Endothelial cell of umbilical vein (primary cell): ENCODE results near the gene DYRK1A. TPM values are rescaled to one million over a fixed set of nuclear protein-coding genes. Genes with fewer than 3 reads are reported as not detected.

Experiments used
- BruUV-seq: library from RNA; stranded (reverse); fragments of 400-500 nt; replicated peaks from 2 replicates; lab custom pipeline; 2021; lab: Mats Ljungman, UMichigan
- CTCF ChIA-PET: fragments of 300-600, 350-600 bp; sonication (Branson Sonifier 250); formaldehyde crosslinking; loops from one replicate; lab custom pipeline; 2021; ENCODE audit warnings: antibody characterized with exemption, inconsistent platforms; lab: Charles Lee
- POLR2A ChIA-PET: fragments of 300-600, 350-600 bp; sonication (Branson Sonifier 250); formaldehyde crosslinking; loops from one replicate; lab custom pipeline; 2021; ENCODE audit warnings: antibody characterized with exemption, inconsistent platforms; lab: Charles Lee
- DNase-seq: peaks from one replicate; pipeline ENCODE4 v3.0.0-alpha.2; 2011; ENCODE audit warnings: low read depth, low spot score
- FAIRE-seq: peaks from 2 replicates; lab custom pipeline; 2011; peaks lifted over from hg19 to GRCh38; lab: Jason Lieb, UNC
- H2AFZ ChIP-seq: 2 replicates; pipeline ENCODE4 v1.6.0; 2012; ENCODE audit warnings: low read depth, low read length, control low read depth, inconsistent platforms
- H3K27ac ChIP-seq: 2 replicates; pipeline ENCODE4 v1.5.1; 2011; ENCODE audit warnings: low read depth, mild to moderate bottlenecking, control low read depth, low read length, moderate library complexity; ENCODE audit not compliant: insufficient read depth
- H3K27me3 ChIP-seq, 2 experiments: 2 replicates each; pipeline versions ENCODE4 v1.6.0 to v1.6.1; 2011; ENCODE audit warnings: low read length in 2 of 2, mixed read lengths in 1 of 2; ENCODE audit not compliant: control insufficient read depth in 2 of 2, insufficient read depth in 2 of 2
- H3K36me3 ChIP-seq, 2 experiments: 2 replicates in 1 of 2; 3 replicates in 1 of 2; pipeline ENCODE4 v1.5.1; 2011; ENCODE audit warnings: low read length in 2 of 2, mild to moderate bottlenecking in 1 of 2, moderate library complexity in 1 of 2; ENCODE audit not compliant: control insufficient read depth in 2 of 2, insufficient read depth in 2 of 2; ENCODE audit errors: extremely low read depth in 1 of 2
- H3K4me1 ChIP-seq: 3 replicates; pipeline ENCODE4 v1.5.1; 2011; ENCODE audit warnings: mild to moderate bottlenecking, low read length; ENCODE audit not compliant: control insufficient read depth, insufficient read depth; ENCODE audit errors: extremely low read depth
- H3K4me2 ChIP-seq: 2 replicates; pipeline ENCODE4 v1.6.1; 2011; ENCODE audit warnings: low read length, control low read depth, mixed read lengths; ENCODE audit not compliant: insufficient read depth
- H3K4me3 ChIP-seq, 3 experiments: fragments of 200-600 bp in 1 of 3; sonication (generic), shearing (Covaris generic) in 1 of 3; replicated peaks in 1 of 3; 2 replicates each; pipeline ENCODE4 v1.5.1; 2011 to 2016; ENCODE audit warnings: control low read depth in 3 of 3, low read length in 3 of 3, mild to moderate bottlenecking in 2 of 3, inconsistent platforms in 1 of 3, low read depth in 1 of 3, moderate library complexity in 1 of 3; ENCODE audit not compliant: insufficient read depth in 1 of 3
- H3K79me2 ChIP-seq: 2 replicates; pipeline ENCODE4 v1.6.0; 2012; ENCODE audit warnings: low read length, inconsistent platforms; ENCODE audit not compliant: control insufficient read depth, insufficient read depth
- H3K9ac ChIP-seq: replicated peaks from 2 replicates; pipeline ENCODE3; 2011; ENCODE audit warnings: low read length, control low read depth; ENCODE audit not compliant: insufficient read depth; ENCODE audit errors: extremely low read depth
- H3K9me1 ChIP-seq: replicated peaks from 3 replicates; pipeline ENCODE4 v1.6.0; 2011; ENCODE audit warnings: mild to moderate bottlenecking, low read length; ENCODE audit not compliant: control insufficient read depth, insufficient read depth; ENCODE audit errors: extremely low read depth
- H3K9me3 ChIP-seq: replicated peaks from 2 replicates; pipeline ENCODE4 v1.5.1; 2012; ENCODE audit warnings: low read length, inconsistent platforms; ENCODE audit not compliant: control insufficient read depth, insufficient read depth
- H4K20me1 ChIP-seq: replicated peaks from 2 replicates; pipeline ENCODE3; 2011; ENCODE audit warnings: mild to moderate bottlenecking, low read length; ENCODE audit not compliant: control insufficient read depth, insufficient read depth; ENCODE audit errors: extremely low read depth
- CTCF ChIP-seq, 2 donors: IDR thresholded peaks; 1 replicate in 1 of 2; 2 replicates in 1 of 2; pipeline ENCODE4 v1.5.1; 2011; ENCODE audit warnings: low read length in 2 of 2, mild to moderate bottlenecking in 2 of 2, moderate library complexity in 2 of 2, control low read depth in 1 of 2, inconsistent platforms in 1 of 2, low read depth in 1 of 2; ENCODE audit not compliant: insufficient read depth in 1 of 2; ENCODE audit errors: extremely low read depth in 1 of 2
- EZH2 ChIP-seq: IDR thresholded peaks from 2 replicates; pipeline ENCODE4 v1.6.1; 2012; ENCODE audit warnings: borderline replicate concordance, low read depth, mild to moderate bottlenecking, moderate library complexity, low read length, inconsistent platforms; ENCODE audit not compliant: severe bottlenecking
- FOS ChIP-seq: IDR thresholded peaks from 2 replicates; pipeline ENCODE4 v1.6.1; 2011; ENCODE audit warnings: mild to moderate bottlenecking, low read length, moderate library complexity, borderline replicate concordance; ENCODE audit not compliant: insufficient read depth
- GATA2 ChIP-seq: IDR thresholded peaks from 2 replicates; pipeline ENCODE4 v1.7.0; 2011; ENCODE audit warnings: low read depth, mild to moderate bottlenecking, moderate library complexity, mixed read lengths, low read length; ENCODE audit not compliant: insufficient read length, insufficient read depth
- JUN ChIP-seq: IDR thresholded peaks from 2 replicates; pipeline ENCODE4 v1.6.1; 2011; ENCODE audit warnings: borderline replicate concordance, low read depth; ENCODE audit not compliant: insufficient read length, insufficient read depth
- MAX ChIP-seq: IDR thresholded peaks from 2 replicates; pipeline ENCODE4 v1.6.1; 2011; ENCODE audit not compliant: insufficient read depth, insufficient read length
- MYC ChIP-seq: IDR thresholded peaks from one replicate; pipeline ENCODE4 v1.6.1; 2011; ENCODE audit warnings: mild to moderate bottlenecking, low read depth, low read length
- POLR2A ChIP-seq: IDR thresholded peaks from 2 replicates; pipeline ENCODE4 v1.6.1; 2012; ENCODE audit warnings: low read depth, mild to moderate bottlenecking, control low read depth, low read length
- POLR2AphosphoS5 ChIP-seq: IDR thresholded peaks from 2 replicates; pipeline ENCODE4 v1.6.1; 2012; ENCODE audit warnings: low read depth, mild to moderate bottlenecking, control low read depth, low read length, moderate library complexity; ENCODE audit not compliant: insufficient read depth
- dilution Hi-C: fragments of 300-500 bp; cut with MboI; formaldehyde crosslinking; loops from one replicate; pipeline ENCODE4 v1.15.0; 2019; ENCODE audit warnings: low sequenced_read_pairs; ENCODE audit not compliant: extremely low pct_ligation_motif_present
- intact Hi-C: fragments of 100-400 bp; cut with micrococcal nuclease; formaldehyde crosslinking; loops from one replicate; pipeline ENCODE4 v1.10.0; 2022
- polyA plus RNA-seq, 4 experiments: library from polyadenylated mRNA; depleted of rRNA in 3 of 4; stranded (reverse) in 3 of 4; unstranded in 1 of 4; fragments of >200 nt; gene quantifications; 2 replicates each; pipeline versions ENCODE4 v1.2.1 to v1.2.3, GENCODE V29; 2011 to 2012; ENCODE audit warnings: missing spikeins in 1 of 4
- total RNA-seq: library from RNA; stranded (reverse); gene quantifications from 2 replicates; pipeline ENCODE4 v1.2.3, GENCODE V29; 2021

The DYRK1A gene
- total and polyA plus RNA-seq, 2 donors (not counting 3 experiments of a cell fraction or from before 2014, with no cell fraction given) = 51.8 to 53.7 TPM

GRCh38 chr21:37341254-37341960 lies 25.2 kb upstream of the DYRK1A start:
- no peak for FAIRE-seq
- Histone ChIP-seq H3K36me3 (no peaks in the 10 kb centered on the region), H3K4me3 (peak overlapping the region in 1 of 3 experiments; percentile 19), H3K79me2 (no peaks in the 10 kb centered on the region), H4K20me1 (no peaks in the 10 kb centered on the region), H3K9ac (peak overlapping the region; percentile 48), H3K9me3 (no peaks in the 10 kb centered on the region), H3K4me1 (peaks cover 36% of the 10 kb centered on the region), H3K27me3 (no peaks in the 10 kb centered on the region), H2AFZ (peak overlapping the region; percentile 35), H3K9me1 (no peaks in the 10 kb centered on the region), H3K4me2 (peak overlapping the region; percentile 69), H3K27ac (peak overlapping the region; percentile 85)
- intact Hi-C loops = loop anchor here (1.0 kb wide), 2 partner anchors 17 to 74 kb away; partner anchors contain the start of gene VPS26C
- POLR2A ChIA-PET = no interaction called here
- dilution Hi-C loops = no loop called here
- DNase-seq = peak; percentile 62
- CTCF ChIA-PET = interaction anchor here (1.0 kb wide), 1 partner anchor 17 kb away, joined by 3 read pairs; no protein-coding TSS in a partner anchor
- TSS peak; percentile 65 for BruUV-seq
- no peak for TF ChIP-seq GATA2
- TF ChIP-seq JUN = peak; percentile 27
- TF ChIP-seq EZH2 = no peak
- TF ChIP-seq FOS = peak; percentile 16

- H3K79me2 ChIP-seq = no peaks in the 10 kb centered on the region
- intact Hi-C loops = no loop called here
- POLR2A ChIA-PET = no interaction called here
- no peak overlapping the region for H3K4me3 ChIP-seq
- DNase-seq = no peak
- no peaks in the 10 kb centered on the region for H3K9me1 ChIP-seq
- peaks cover 36% of the 10 kb centered on the region for H3K4me1 ChIP-seq
- peak overlapping the region; percentile 85 for H3K27ac ChIP-seq
- dilution Hi-C loops = no loop called here
- no peak for TF ChIP-seq EZH2
- no peak for TF ChIP-seq GATA2
- TF ChIP-seq POLR2AphosphoS5 = no peak
- no peak for TF ChIP-seq FOS
- TF ChIP-seq POLR2A = no peak
- TF ChIP-seq MYC = no peak
- no peak for TF ChIP-seq MAX
- no peak for TF ChIP-seq JUN
- no peak for TF ChIP-seq CTCF (IDR thresholded peaks at IDR 0.05; ENCODE audit: extremely low read depth in 1 of 2, insufficient read depth in 1 of 2, low read depth in 1 of 2, low read length in 2 of 2)
- H3K9me3 ChIP-seq = no peaks in the 10 kb centered on the region
- no peaks in the 10 kb centered on the region for H4K20me1 ChIP-seq
- no peaks in the 10 kb centered on the region for H3K27me3 ChIP-seq
- BruUV-seq = no TSS peak
- peak overlapping the region; percentile 69 for H3K4me2 ChIP-seq
- H3K9ac ChIP-seq = peak overlapping the region; percentile 1
- no peak for FAIRE-seq
- H2AFZ ChIP-seq = no peak overlapping the region
- CTCF ChIA-PET = no interaction called here
- no peaks in the 10 kb centered on the region for H3K36me3 ChIP-seq
Observed at GRCh38 chr21:37342046-37342632, 24.4 kb upstream of the DYRK1A start.
